Sigmoid colon (tissue), 7 donors: ENCODE results near the gene RTL3. TPM values are rescaled to one million over a fixed set of nuclear protein-coding genes. Genes with fewer than 3 reads are reported as not detected.

Experiments used
- DNase-seq: peaks from one replicate; pipeline ENCODE4 v3.0.0-alpha.2; 2019
- H3K27ac ChIP-seq, 4 donors: fragments of 200-600 bp; sonication (generic); one replicate each; pipeline ENCODE4 v1.5.1; 2016 to 2019; ENCODE audit warnings: mild to moderate bottlenecking in 1 of 4
- H3K27me3 ChIP-seq, 3 donors: fragments of 200-600 bp; sonication (generic); one replicate each; pipeline ENCODE4 v1.5.1; 2019; ENCODE audit warnings: mild to moderate bottlenecking in 1 of 3
- H3K36me3 ChIP-seq, 4 donors: fragments of 200-600 bp; sonication (generic); one replicate each; pipeline ENCODE4 v1.5.1; 2016 to 2019
- H3K4me1 ChIP-seq, 4 donors: fragments of 200-600 bp; sonication (generic); one replicate each; pipeline ENCODE4 v1.5.1; 2017 to 2019
- H3K4me3 ChIP-seq, 4 donors: fragments of 200-600 bp; sonication (generic); one replicate each; pipeline ENCODE4 v1.5.1; 2017 to 2019; ENCODE audit warnings: mild to moderate bottlenecking in 2 of 4, moderate library complexity in 1 of 4
- H3K9me3 ChIP-seq, 4 donors: fragments of 200-600 bp in 3 of 4; sonication (generic) in 3 of 4; one replicate each; pipeline versions ENCODE4 v1.5.1 to v1.6.1; 2013 to 2019
- EP300 ChIP-seq, 4 donors: sonication (generic); formaldehyde crosslinking; IDR thresholded peaks; one replicate each; pipeline ENCODE4 v1.6.1; 2017; ENCODE audit warnings: antibody characterized with exemption in 4 of 4
- POLR2A ChIP-seq, 2 donors: fragments of 450-650 bp; IDR thresholded peaks; one replicate each; pipeline ENCODE4 v1.6.1; 2016; ENCODE audit warnings: antibody characterized with exemption in 2 of 2, mild to moderate bottlenecking in 2 of 2, moderate library complexity in 2 of 2
- POLR2AphosphoS5 ChIP-seq, 4 donors: sonication (generic); formaldehyde crosslinking; IDR thresholded peaks; one replicate each; pipeline ENCODE4 v1.6.1; 2017; ENCODE audit warnings: antibody characterized with exemption in 4 of 4
- WGBS, 2 donors: extraction: QIAGEN DNeasy Blood & Tissue Kit; methylation state at CpG; one replicate each; pipeline ENCODE4 v1.1.7; 2013; 5-methylcytosine and 5-hydroxymethylcytosine counted together
- intact Hi-C: fragments of 100-400 bp; cut with DNase I; formaldehyde crosslinking; loops from one replicate; pipeline ENCODE4 v1.15.1; 2023
- polyA plus RNA-seq, 3 donors: library from polyadenylated mRNA; stranded (reverse); fragments of 200-250 nt; gene quantifications; one replicate each; pipeline ENCODE4 v1.2.3, GENCODE V29; 2013
- total RNA-seq, 4 donors: library from RNA; depleted of rRNA; stranded (reverse); fragments of >200 nt; gene quantifications; one replicate each; pipeline ENCODE4 v1.1.0, GENCODE V29; 2016
- TF ChIP-seq, protein P1 (sequence below), 4 experiments: fragments of 450-650 bp in 3 of 4; fragments of 200-600 bp in 1 of 4; IDR thresholded peaks; one replicate each; pipeline ENCODE4 v1.5.1; 2016 to 2019; ENCODE audit warnings: antibody characterized with exemption in 4 of 4, mild to moderate bottlenecking in 3 of 4, moderate library complexity in 2 of 4
- donor health status: healthy with polysubstance abuse.
- donor health status: Bipolar disorder and iron deficiency.
- donor health status: healthy.

RTL3 gene, protein sequence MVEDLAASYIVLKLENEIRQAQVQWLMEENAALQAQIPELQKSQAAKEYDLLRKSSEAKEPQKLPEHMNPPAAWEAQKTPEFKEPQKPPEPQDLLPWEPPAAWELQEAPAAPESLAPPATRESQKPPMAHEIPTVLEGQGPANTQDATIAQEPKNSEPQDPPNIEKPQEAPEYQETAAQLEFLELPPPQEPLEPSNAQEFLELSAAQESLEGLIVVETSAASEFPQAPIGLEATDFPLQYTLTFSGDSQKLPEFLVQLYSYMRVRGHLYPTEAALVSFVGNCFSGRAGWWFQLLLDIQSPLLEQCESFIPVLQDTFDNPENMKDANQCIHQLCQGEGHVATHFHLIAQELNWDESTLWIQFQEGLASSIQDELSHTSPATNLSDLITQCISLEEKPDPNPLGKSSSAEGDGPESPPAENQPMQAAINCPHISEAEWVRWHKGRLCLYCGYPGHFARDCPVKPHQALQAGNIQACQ
- total RNA-seq: 1 to 10 TPM in 3 of 4 donors, under 1 TPM in 1; 0.95 to 2.8 (median 1.4) TPM
- under 1 TPM in 2 of 3 donors, not detected in 1; under 0.01 to 0.09 TPM for polyA plus RNA-seq

DNA sequence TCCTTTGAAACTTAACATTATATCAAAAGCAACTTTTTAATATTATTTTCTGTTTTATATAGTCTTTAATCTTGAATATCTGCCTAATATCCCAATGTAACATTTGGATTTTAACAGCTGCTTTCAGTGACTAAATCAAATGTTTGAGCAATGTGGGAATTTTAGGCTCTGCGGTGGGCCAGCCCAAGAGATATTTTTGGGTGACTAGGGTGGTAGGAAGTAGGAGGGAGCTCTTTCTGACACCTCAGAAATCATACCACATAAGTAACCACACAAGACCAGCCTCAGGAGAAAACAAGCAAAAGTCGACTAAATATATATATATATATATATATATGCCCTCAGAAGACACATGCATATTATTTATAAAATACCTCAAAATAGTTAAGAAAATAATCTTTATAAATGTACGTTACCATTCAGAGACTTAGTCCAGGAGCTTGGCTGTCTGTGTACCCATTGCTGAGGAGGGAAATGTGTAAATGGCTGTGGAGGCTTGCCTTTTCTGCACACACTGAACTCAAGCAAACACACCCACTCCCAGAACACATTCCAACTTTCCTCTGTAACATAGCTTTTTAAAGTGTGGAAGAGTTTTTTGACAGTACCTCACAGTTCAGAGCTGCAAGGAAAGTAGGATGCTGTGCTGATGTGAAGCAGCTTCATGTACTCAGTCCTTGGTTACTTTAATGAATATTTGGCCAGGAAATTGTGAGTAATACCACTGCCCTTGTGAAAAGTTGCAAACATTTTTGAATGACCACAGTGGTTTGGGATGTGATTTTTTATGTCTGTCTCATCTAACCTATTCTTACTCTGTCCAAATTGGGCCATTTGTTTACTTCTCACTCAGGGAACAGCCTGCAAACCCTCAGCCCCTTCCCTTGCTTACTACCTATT, at the start of gene RTL3:
TSS of gene RTL3 (minus strand) at position 484 of the 900 bp plus-strand sequence. CDS start 908 bp downstream, outside the sequence.
- H3K27ac ChIP-seq: peak within 1 kb of the TSS in 1 of 4 donors; percentile 56
- DNase-seq: no peak
- H3K36me3 ChIP-seq: no peaks in the 10 kb centered on the region
- 36 to 73% methylated on average over 3 of the region's 3 CpGs for WGBS, 2 donors
- no peaks in the 10 kb centered on the region for H3K27me3 ChIP-seq
- no peaks in the 10 kb centered on the region for H3K9me3 ChIP-seq
- no peak within 1 kb of the TSS for H3K4me3 ChIP-seq
- H3K4me1 ChIP-seq: no peaks in the 10 kb centered on the region
- intact Hi-C loops: no loop called here
- TF ChIP-seq POLR2AphosphoS5 (IDR thresholded peaks at IDR 0.05): no peak
- TF ChIP-seq POLR2A (IDR thresholded peaks at IDR 0.05): no peak
- TF ChIP-seq, protein P1, sequence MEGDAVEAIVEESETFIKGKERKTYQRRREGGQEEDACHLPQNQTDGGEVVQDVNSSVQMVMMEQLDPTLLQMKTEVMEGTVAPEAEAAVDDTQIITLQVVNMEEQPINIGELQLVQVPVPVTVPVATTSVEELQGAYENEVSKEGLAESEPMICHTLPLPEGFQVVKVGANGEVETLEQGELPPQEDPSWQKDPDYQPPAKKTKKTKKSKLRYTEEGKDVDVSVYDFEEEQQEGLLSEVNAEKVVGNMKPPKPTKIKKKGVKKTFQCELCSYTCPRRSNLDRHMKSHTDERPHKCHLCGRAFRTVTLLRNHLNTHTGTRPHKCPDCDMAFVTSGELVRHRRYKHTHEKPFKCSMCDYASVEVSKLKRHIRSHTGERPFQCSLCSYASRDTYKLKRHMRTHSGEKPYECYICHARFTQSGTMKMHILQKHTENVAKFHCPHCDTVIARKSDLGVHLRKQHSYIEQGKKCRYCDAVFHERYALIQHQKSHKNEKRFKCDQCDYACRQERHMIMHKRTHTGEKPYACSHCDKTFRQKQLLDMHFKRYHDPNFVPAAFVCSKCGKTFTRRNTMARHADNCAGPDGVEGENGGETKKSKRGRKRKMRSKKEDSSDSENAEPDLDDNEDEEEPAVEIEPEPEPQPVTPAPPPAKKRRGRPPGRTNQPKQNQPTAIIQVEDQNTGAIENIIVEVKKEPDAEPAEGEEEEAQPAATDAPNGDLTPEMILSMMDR (IDR thresholded peaks at IDR 0.05): no peak
- no peak for TF ChIP-seq EP300 (IDR thresholded peaks at IDR 0.05)

DNA sequence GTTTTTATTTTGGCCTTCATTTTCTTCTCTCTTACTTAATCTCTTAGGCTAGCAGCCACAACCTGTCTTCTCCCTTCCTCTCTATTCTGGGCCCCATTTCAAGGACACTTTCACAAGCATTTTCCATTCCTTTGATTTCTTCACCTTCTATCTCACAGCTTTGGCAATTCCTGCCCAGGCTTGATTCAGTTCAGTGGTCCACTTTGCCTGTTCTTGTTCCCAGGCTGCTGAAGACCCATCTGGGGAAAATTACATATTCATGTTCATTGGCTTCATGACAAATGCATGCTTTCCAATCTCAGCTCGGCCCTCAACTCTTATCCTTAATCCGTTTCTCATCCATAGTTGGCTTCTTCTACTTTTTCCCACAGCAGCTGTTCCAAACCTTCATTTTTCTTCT, 49.7 kb upstream of the RTL3 start:
- TF ChIP-seq, protein P1 (IDR thresholded peaks at IDR 0.05): no peak
- TF ChIP-seq POLR2AphosphoS5 (IDR thresholded peaks at IDR 0.05): peak in 1 of 4 donors; percentile 17
- TF ChIP-seq POLR2A (IDR thresholded peaks at IDR 0.05): no peak
- TF ChIP-seq EP300 (IDR thresholded peaks at IDR 0.05): no peak
- no peaks in the 10 kb centered on the region for H3K36me3 ChIP-seq
- no peak overlapping the region for H3K4me3 ChIP-seq
- 78 to 87% methylated on average over 2 of the region's 2 CpGs for WGBS, 2 donors
- peak; percentile 70 for DNase-seq
- H3K4me1 ChIP-seq: no peaks in the 10 kb centered on the region
- no peaks in the 10 kb centered on the region for H3K27me3 ChIP-seq
- intact Hi-C loops: no loop called here
- no peak overlapping the region for H3K27ac ChIP-seq
- H3K9me3 ChIP-seq: no peaks in the 10 kb centered on the region

DNA sequence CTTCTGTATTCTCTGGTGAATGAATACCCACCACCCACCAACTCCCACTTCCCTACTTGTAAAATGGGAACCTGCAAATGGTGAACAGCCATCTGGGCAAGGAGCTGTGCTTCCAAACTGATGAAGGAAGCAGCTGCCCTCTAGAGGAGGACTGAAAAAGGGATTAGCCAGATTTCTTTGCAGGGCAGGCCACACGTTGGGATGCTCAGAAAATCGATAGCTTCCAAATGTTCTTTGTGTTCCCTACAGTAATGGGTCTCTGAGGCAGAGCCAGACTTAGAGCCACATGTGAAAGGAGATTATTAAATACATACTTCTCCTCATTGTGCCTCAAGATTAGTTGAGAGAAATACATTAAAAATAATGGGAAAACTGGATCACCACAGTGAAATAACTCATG, 49.1 kb upstream of the RTL3 start:
- TF ChIP-seq, protein P1 (IDR thresholded peaks at IDR 0.05): no peak
- TF ChIP-seq POLR2A (IDR thresholded peaks at IDR 0.05) (no peak), POLR2AphosphoS5 (IDR thresholded peaks at IDR 0.05) (no peak), EP300 (IDR thresholded peaks at IDR 0.05) (no peak)
- H3K36me3 ChIP-seq: no peaks in the 10 kb centered on the region
- H3K9me3 ChIP-seq: no peaks in the 10 kb centered on the region
- no peak overlapping the region for H3K4me3 ChIP-seq
- H3K4me1 ChIP-seq: no peaks in the 10 kb centered on the region
- H3K27me3 ChIP-seq: no peaks in the 10 kb centered on the region
- DNase-seq: no peak
- no peak overlapping the region for H3K27ac ChIP-seq
- intact Hi-C loops: no loop called here
- 33 to 49% methylated on average over 2 of the region's 2 CpGs for WGBS, 2 donors

DNA sequence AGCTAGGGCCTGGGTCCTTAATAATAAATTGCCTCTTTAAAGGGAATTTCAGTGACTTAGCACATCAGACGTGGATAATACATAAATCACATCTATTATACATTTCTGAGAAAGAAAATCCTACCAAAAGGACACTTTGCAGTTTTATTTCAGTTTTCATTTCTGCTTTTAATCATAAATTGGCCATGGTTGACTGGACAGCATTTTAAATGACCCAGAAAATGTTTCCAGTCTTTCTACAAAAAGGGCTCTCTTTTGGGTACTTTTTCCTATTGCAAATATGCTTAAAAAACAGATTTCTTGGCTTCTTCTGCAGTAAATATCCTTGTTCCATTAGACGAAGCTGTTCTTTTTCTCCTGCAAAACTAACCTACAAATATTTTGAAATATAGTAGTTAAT, 46.9 kb upstream of the RTL3 start:
- intact Hi-C loops: no loop called here
- 54 to 58% methylated on average over 2 of the region's 2 CpGs for WGBS, 2 donors
- TF ChIP-seq POLR2AphosphoS5 (IDR thresholded peaks at IDR 0.05) (no peak), POLR2A (IDR thresholded peaks at IDR 0.05) (no peak)

DNA sequence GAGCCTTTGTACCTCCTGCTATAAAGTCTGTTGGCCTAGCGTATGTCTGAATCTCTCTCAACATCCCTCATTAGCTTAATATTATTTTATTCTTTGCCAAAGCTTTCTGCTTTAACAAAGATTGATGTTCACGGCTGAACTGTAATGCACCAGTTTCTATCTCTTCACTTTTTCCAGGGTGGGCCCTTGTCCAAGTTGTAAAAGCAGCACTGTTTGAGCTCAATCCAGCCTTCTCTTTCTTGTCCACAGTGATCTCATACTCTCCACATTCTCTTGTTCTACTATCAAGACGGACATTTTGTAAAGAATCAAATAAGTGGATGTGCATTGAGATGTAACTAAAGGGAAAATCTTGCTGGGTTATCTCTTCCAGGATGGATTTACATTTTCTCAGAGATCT, 34.4 kb upstream of the RTL3 start:
- intact Hi-C loops: no loop called here
- H3K27ac ChIP-seq: no peak overlapping the region
- TF ChIP-seq, protein P1 (IDR thresholded peaks at IDR 0.05): no peak
- TF ChIP-seq POLR2A (IDR thresholded peaks at IDR 0.05): no peak
- TF ChIP-seq POLR2AphosphoS5 (IDR thresholded peaks at IDR 0.05): no peak
- TF ChIP-seq EP300 (IDR thresholded peaks at IDR 0.05): no peak
- H3K4me1 ChIP-seq: no peaks in the 10 kb centered on the region
- H3K27me3 ChIP-seq: no peaks in the 10 kb centered on the region
- DNase-seq: no peak
- no peak overlapping the region for H3K4me3 ChIP-seq
- no peaks in the 10 kb centered on the region for H3K9me3 ChIP-seq
- 75 to 79% methylated on average over 3 of the region's 3 CpGs for WGBS, 2 donors
- H3K36me3 ChIP-seq: no peaks in the 10 kb centered on the region

More for the DNA sequence above, 46.9 kb upstream of the RTL3 start:
- Histone ChIP-seq H3K4me1 (no peaks in the 10 kb centered on the region), H3K27ac (no peak overlapping the region), H3K27me3 (no peaks in the 10 kb centered on the region), H3K36me3 (no peaks in the 10 kb centered on the region), H3K4me3 (no peak overlapping the region), H3K9me3 (no peaks in the 10 kb centered on the region)
- no peak for DNase-seq
